Gastrocnemius medialis (tissue), 4 donors: Measurements from ENCODE around the gene LRRC23.

ENCODE experiments used
- CTCF ChIP-seq, 5 experiments: fragments of 450-650 bp in 3 of 5; fragments of 200-600 bp in 2 of 5; sonication (generic) in 2 of 5; IDR thresholded peaks in 4 of 5; conservative IDR thresholded peaks in 1 of 5; 1 replicate in 4 of 5; 2 replicates in 1 of 5; pipeline ENCODE4 v1.5.1; 2016 to 2019; ENCODE audit warnings: antibody characterized with exemption in 5 of 5, mild to moderate bottlenecking in 3 of 5, moderate library complexity in 3 of 5
- POLR2A ChIP-seq, 2 donors: fragments of 450-650 bp; IDR thresholded peaks; one replicate each; pipeline ENCODE4 v1.6.1; 2017; ENCODE audit warnings: antibody characterized with exemption in 2 of 2, mild to moderate bottlenecking in 2 of 2, moderate library complexity in 2 of 2

- TF ChIP-seq CTCF (IDR thresholded peaks at IDR 0.05 in 4 of 5, conservative IDR thresholded peaks at IDR 0.05 in 1 of 5) = no peak
- TF ChIP-seq POLR2A (IDR thresholded peaks at IDR 0.05) = peak; percentile 13 to 24
Observed at GRCh38 chr12:6953442-6954315, 49.1 kb downstream of the LRRC23 start.
